Measurements from ENCODE around the gene QRICH1. TPM values are rescaled to one million over a fixed set of nuclear protein-coding genes. Genes with fewer than 3 reads are reported as not detected.
A peak's percentile ranks its signal among the peaks of the same experiment; 100 is the strongest.

Gene QRICH1
- total and polyA plus RNA-seq, 10 of the 15 experiments (the other 5 are each of a cell fraction or from before 2014, with no cell fraction given) = 22.2 to 116 (median 81.4) TPM

DNA sequence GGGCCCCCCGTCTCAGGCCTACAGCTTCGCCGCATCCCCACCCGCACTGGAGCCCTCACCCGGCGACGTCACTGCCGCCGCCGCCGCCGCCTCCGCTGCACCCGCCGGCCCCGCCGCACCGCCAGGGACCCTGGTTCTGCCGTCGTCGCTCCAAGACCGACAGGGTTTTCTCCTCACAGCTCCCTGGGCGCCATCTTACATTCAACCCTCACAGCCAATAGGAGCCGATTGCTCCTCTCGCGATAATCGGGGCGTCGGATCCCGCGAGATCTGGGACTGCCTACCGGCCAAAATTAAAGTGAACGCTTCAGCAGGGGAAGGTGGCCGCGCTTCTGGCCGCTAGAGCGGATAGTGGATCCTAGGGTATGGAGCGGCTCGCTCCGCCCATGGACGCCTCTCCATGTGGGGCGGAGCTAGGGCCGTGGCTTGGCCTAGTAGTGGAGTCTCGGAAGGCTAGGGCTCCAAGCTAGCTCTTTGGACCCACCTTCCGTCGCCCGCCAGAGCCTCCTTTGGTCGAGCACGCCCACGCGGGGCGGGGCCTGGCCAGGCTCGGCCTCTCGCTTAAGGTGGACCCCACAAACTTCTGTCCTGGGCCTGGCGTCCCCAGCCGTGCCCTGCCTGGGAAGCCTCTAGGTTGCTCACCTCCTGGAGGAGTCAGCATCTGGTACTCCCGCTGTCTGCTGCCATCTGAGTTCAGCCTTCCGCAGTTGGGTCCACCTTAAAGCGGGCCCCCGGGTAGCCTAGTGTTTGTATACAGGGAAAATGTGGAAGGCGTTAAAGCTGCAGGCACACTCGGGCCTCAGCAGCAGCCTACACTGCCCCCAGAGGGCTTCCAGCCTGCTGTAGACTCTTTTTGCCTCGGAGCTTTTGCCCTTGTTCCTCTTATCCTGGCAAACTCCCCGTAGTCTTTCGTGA, at the start of gene QRICH1 (continued):
- TF ChIP-seq, protein P1, sequence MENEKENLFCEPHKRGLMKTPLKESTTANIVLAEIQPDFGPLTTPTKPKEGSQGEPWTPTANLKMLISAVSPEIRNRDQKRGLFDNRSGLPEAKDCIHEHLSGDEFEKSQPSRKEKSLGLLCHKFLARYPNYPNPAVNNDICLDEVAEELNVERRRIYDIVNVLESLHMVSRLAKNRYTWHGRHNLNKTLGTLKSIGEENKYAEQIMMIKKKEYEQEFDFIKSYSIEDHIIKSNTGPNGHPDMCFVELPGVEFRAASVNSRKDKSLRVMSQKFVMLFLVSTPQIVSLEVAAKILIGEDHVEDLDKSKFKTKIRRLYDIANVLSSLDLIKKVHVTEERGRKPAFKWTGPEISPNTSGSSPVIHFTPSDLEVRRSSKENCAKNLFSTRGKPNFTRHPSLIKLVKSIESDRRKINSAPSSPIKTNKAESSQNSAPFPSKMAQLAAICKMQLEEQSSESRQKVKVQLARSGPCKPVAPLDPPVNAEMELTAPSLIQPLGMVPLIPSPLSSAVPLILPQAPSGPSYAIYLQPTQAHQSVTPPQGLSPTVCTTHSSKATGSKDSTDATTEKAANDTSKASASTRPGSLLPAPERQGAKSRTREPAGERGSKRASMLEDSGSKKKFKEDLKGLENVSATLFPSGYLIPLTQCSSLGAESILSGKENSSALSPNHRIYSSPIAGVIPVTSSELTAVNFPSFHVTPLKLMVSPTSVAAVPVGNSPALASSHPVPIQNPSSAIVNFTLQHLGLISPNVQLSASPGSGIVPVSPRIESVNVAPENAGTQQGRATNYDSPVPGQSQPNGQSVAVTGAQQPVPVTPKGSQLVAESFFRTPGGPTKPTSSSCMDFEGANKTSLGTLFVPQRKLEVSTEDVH (IDR thresholded peaks at IDR 0.05; ENCODE audit: low read depth, partially characterized antibody) = no peak
- TF ChIP-seq SUPT20H (IDR thresholded peaks at IDR 0.05; ENCODE audit: borderline replicate concordance, control insufficient read depth, low read depth, low read length) (no peak), SUZ12 (IDR thresholded peaks at IDR 0.05; ENCODE audit: unreplicated experiment) (no peak), TCF7 (IDR thresholded peaks at IDR 0.05; ENCODE audit: borderline replicate concordance) (no peak), TCF3 (IDR thresholded peaks at IDR 0.05; ENCODE audit: borderline replicate concordance, insufficient read depth, low read depth, low read length) (no peak; the same call in 1 of the 2 replicates), MEF2A (IDR thresholded peaks at IDR 0.05; ENCODE audit: insufficient read depth, low read depth, low read length) (0 out of 2 replicates have a peak, but pooled peaks have one; percentile 18), GABPA (IDR thresholded peaks at IDR 0.05; ENCODE audit: low read depth) (no peak), HCFC1 (IDR thresholded peaks at IDR 0.05; ENCODE audit: low read length) (peak; percentile 53), PAX5 (IDR thresholded peaks at IDR 0.05; ENCODE audit: borderline replicate concordance, low read depth, low read length) (peak; percentile 9; the same call in 1 of the 2 replicates), DPF2 (IDR thresholded peaks at IDR 0.05) (peak; percentile 28; the same call in 1 of the 2 replicates), ASH2L (IDR thresholded peaks at IDR 0.05; ENCODE audit: borderline replicate concordance, low read depth) (peak; percentile 75), CEBPZ (IDR thresholded peaks at IDR 0.05; ENCODE audit: low read depth, low read length) (no peak; the same call in 1 of the 2 replicates), NBN (IDR thresholded peaks at IDR 0.05) (peak; percentile 80), GATAD2B (conservative IDR thresholded peaks at IDR 0.05; ENCODE audit: low read depth) (peak; percentile 62)
- TF ChIP-seq, protein P2, sequence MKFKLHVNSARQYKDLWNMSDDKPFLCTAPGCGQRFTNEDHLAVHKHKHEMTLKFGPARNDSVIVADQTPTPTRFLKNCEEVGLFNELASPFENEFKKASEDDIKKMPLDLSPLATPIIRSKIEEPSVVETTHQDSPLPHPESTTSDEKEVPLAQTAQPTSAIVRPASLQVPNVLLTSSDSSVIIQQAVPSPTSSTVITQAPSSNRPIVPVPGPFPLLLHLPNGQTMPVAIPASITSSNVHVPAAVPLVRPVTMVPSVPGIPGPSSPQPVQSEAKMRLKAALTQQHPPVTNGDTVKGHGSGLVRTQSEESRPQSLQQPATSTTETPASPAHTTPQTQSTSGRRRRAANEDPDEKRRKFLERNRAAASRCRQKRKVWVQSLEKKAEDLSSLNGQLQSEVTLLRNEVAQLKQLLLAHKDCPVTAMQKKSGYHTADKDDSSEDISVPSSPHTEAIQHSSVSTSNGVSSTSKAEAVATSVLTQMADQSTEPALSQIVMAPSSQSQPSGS (IDR thresholded peaks at IDR 0.05; ENCODE audit: low read length) = no peak
- TF ChIP-seq, protein P3, sequence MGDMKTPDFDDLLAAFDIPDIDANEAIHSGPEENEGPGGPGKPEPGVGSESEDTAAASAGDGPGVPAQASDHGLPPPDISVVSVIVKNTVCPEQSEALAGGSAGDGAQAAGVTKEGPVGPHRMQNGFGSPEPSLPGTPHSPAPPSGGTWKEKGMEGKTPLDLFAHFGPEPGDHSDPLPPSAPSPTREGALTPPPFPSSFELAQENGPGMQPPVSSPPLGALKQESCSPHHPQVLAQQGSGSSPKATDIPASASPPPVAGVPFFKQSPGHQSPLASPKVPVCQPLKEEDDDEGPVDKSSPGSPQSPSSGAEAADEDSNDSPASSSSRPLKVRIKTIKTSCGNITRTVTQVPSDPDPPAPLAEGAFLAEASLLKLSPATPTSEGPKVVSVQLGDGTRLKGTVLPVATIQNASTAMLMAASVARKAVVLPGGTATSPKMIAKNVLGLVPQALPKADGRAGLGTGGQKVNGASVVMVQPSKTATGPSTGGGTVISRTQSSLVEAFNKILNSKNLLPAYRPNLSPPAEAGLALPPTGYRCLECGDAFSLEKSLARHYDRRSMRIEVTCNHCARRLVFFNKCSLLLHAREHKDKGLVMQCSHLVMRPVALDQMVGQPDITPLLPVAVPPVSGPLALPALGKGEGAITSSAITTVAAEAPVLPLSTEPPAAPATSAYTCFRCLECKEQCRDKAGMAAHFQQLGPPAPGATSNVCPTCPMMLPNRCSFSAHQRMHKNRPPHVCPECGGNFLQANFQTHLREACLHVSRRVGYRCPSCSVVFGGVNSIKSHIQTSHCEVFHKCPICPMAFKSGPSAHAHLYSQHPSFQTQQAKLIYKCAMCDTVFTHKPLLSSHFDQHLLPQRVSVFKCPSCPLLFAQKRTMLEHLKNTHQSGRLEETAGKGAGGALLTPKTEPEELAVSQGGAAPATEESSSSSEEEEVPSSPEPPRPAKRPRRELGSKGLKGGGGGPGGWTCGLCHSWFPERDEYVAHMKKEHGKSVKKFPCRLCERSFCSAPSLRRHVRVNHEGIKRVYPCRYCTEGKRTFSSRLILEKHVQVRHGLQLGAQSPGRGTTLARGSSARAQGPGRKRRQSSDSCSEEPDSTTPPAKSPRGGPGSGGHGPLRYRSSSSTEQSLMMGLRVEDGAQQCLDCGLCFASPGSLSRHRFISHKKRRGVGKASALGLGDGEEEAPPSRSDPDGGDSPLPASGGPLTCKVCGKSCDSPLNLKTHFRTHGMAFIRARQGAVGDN (IDR thresholded peaks at IDR 0.05) = no peak; the same call in 1 of the 2 replicates
